DOHH2 (cell line): ENCODE data around the gene PRKG2.

Experiments
- H3F3A ChIP-seq: fragments of 200-600 bp; sonication (generic), shearing (Covaris generic); 2 replicates; pipeline ENCODE4 v1.6.0; 2016; ENCODE audit warnings: antibody characterized with exemption, mild to moderate bottlenecking; ENCODE audit not compliant: control insufficient read depth, insufficient read depth
- H3K27ac ChIP-seq: fragments of 200-600 bp; sonication (generic); 2 replicates; pipeline ENCODE4 v1.5.1; 2014; ENCODE audit warnings: low read depth, mild to moderate bottlenecking, low read length, moderate library complexity
- H3K27me3 ChIP-seq: fragments of 200-600 bp; sonication (generic); 2 replicates; pipeline ENCODE4 v1.6.1; 2014; ENCODE audit warnings: mild to moderate bottlenecking, low read length, mixed read lengths; ENCODE audit not compliant: control insufficient read depth
- H3K36me3 ChIP-seq: fragments of 200-600 bp; sonication (generic); 2 replicates; pipeline ENCODE4 v1.6.1; 2014; ENCODE audit warnings: mild to moderate bottlenecking, low read length, moderate library complexity, mixed read lengths; ENCODE audit not compliant: control insufficient read depth
- H3K4me1 ChIP-seq: fragments of 200-600 bp; sonication (generic); 2 replicates; pipeline ENCODE4 v1.6.1; 2014; ENCODE audit warnings: mild to moderate bottlenecking, low read length, mixed read lengths; ENCODE audit not compliant: control insufficient read depth
- H3K4me2 ChIP-seq: fragments of 200-600 bp; sonication (generic); 2 replicates; pipeline ENCODE4 v1.6.0; 2014; ENCODE audit warnings: mild to moderate bottlenecking, low read length, moderate library complexity
- H3K4me3 ChIP-seq: fragments of 200-600 bp; sonication (generic); 2 replicates; pipeline ENCODE4 v1.5.1; 2014; ENCODE audit warnings: mild to moderate bottlenecking, low read length, mixed read lengths
- H3K79me2 ChIP-seq: fragments of 200-600 bp; sonication (generic); 2 replicates; pipeline ENCODE4 v1.6.1; 2014; ENCODE audit warnings: mild to moderate bottlenecking, low read length, mixed read lengths; ENCODE audit not compliant: control insufficient read depth
- H3K9me2 ChIP-seq: fragments of 200-600 bp; sonication (generic); replicated peaks from 2 replicates; pipeline ENCODE4 v1.6.1; 2014; ENCODE audit warnings: mild to moderate bottlenecking, low read length, mixed read lengths; ENCODE audit not compliant: control insufficient read depth
- H3K9me3 ChIP-seq: fragments of 200-600 bp; sonication (generic); 2 replicates; pipeline ENCODE4 v1.6.1; 2014; ENCODE audit warnings: antibody characterized with exemption, low read length, mixed read lengths; ENCODE audit not compliant: control insufficient read depth, insufficient read depth
- H4K20me1 ChIP-seq: fragments of 200-600 bp; sonication (generic); 2 replicates; pipeline ENCODE4 v1.6.0; 2014; ENCODE audit warnings: low read depth, mild to moderate bottlenecking, antibody characterized with exemption, low read length, moderate library complexity; ENCODE audit not compliant: control insufficient read depth, insufficient read depth
- EZH2phosphoT487 ChIP-seq: fragments of 200-600 bp; sonication (generic); IDR thresholded peaks from 2 replicates; pipeline ENCODE4 v1.6.1; 2017; ENCODE audit warnings: borderline replicate concordance, mild to moderate bottlenecking, antibody characterized with exemption, low read length, moderate library complexity, mixed read lengths
- TF ChIP-seq, protein P1 (sequence below): fragments of 200-600 bp; sonication (generic); IDR thresholded peaks from one replicate; pipeline ENCODE4 v1.5.1; 2014; ENCODE audit warnings: antibody characterized with exemption, mild to moderate bottlenecking, low read depth, low read length; ENCODE audit not compliant: poor library complexity, severe bottlenecking

The PRKG2 gene

GRCh38 chr4:81136161-81136905 lies 78.7 kb downstream of the PRKG2 start:
- Histone ChIP-seq H3K9me2 (no peaks in the 10 kb centered on the region; the same call in 1 of the 2 replicates), H3K27me3 (no peaks in the 10 kb centered on the region), H3K4me3 (no peak overlapping the region), H3K27ac (no peak overlapping the region), H3K9me3 (no peaks in the 10 kb centered on the region), H3F3A (no peaks in the 10 kb centered on the region), H4K20me1 (no peaks in the 10 kb centered on the region), H3K4me2 (no peak overlapping the region), H3K36me3 (no peaks in the 10 kb centered on the region), H3K79me2 (no peaks in the 10 kb centered on the region), H3K4me1 (0 out of 2 replicates have a peak, but pooled peaks cover 4% of the 10 kb centered on the region)
- TF ChIP-seq EZH2phosphoT487 = no peak

DNA sequence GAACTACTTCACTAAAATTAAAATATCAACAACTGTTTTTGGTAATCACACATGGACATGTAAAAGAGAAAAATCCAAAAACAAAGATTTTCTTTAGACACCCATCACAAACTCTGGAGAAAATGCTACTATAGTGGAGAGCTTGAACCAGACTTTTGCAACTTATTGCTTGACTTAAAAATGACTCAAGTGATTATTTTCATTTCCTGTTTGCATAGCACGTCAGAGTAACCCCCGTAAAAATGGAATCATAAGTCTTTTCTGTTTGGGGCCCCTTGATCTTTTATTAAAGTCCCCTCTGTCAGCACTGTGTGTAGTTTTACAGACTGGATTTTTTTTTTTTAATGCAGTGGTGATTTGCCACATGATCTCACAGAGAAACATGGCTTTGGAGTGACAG lies 79.5 kb downstream of the PRKG2 start:
- Histone ChIP-seq H3K4me1 (0 out of 2 replicates have a peak, but pooled peaks cover 4% of the 10 kb centered on the region), H3K27ac (no peak overlapping the region)

GRCh38 chr4:81131563-81131962 lies 83.5 kb downstream of the PRKG2 start:
- Histone ChIP-seq H3K27me3 (no peaks in the 10 kb centered on the region), H4K20me1 (no peaks in the 10 kb centered on the region), H3K4me1 (0 out of 2 replicates have a peak, but pooled peaks cover 4% of the 10 kb centered on the region), H3K4me2 (no peak overlapping the region), H3K9me3 (no peaks in the 10 kb centered on the region), H3K4me3 (no peak overlapping the region), H3K9me2 (no peaks in the 10 kb centered on the region), H3F3A (no peaks in the 10 kb centered on the region), H3K36me3 (no peaks in the 10 kb centered on the region), H3K79me2 (no peaks in the 10 kb centered on the region), H3K27ac (no peak overlapping the region)
- no peak for TF ChIP-seq EZH2phosphoT487
- TF ChIP-seq, protein P1, sequence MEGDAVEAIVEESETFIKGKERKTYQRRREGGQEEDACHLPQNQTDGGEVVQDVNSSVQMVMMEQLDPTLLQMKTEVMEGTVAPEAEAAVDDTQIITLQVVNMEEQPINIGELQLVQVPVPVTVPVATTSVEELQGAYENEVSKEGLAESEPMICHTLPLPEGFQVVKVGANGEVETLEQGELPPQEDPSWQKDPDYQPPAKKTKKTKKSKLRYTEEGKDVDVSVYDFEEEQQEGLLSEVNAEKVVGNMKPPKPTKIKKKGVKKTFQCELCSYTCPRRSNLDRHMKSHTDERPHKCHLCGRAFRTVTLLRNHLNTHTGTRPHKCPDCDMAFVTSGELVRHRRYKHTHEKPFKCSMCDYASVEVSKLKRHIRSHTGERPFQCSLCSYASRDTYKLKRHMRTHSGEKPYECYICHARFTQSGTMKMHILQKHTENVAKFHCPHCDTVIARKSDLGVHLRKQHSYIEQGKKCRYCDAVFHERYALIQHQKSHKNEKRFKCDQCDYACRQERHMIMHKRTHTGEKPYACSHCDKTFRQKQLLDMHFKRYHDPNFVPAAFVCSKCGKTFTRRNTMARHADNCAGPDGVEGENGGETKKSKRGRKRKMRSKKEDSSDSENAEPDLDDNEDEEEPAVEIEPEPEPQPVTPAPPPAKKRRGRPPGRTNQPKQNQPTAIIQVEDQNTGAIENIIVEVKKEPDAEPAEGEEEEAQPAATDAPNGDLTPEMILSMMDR = no peak

More for the DNA sequence above, 79.5 kb downstream of the PRKG2 start:
- Histone ChIP-seq H3K4me3 (no peak overlapping the region), H3K27me3 (no peaks in the 10 kb centered on the region), H3K9me2 (no peaks in the 10 kb centered on the region; the same call in 1 of the 2 replicates), H3K36me3 (no peaks in the 10 kb centered on the region), H4K20me1 (no peaks in the 10 kb centered on the region), H3F3A (no peaks in the 10 kb centered on the region), H3K4me2 (no peak overlapping the region), H3K79me2 (no peaks in the 10 kb centered on the region), H3K9me3 (no peaks in the 10 kb centered on the region)
- TF ChIP-seq EZH2phosphoT487 = no peak
- TF ChIP-seq, protein P1 = no peak

GRCh38 chr4:81131066-81131465 lies 84.0 kb downstream of the PRKG2 start:
- H3K4me1 ChIP-seq = 0 out of 2 replicates have a peak, but pooled peaks cover 4% of the 10 kb centered on the region
- H3K4me3 ChIP-seq = no peak overlapping the region
- no peaks in the 10 kb centered on the region for H3K79me2 ChIP-seq
- H3F3A ChIP-seq = no peaks in the 10 kb centered on the region
- no peaks in the 10 kb centered on the region for H4K20me1 ChIP-seq
- H3K9me3 ChIP-seq = no peaks in the 10 kb centered on the region
- no peaks in the 10 kb centered on the region for H3K27me3 ChIP-seq
- TF ChIP-seq EZH2phosphoT487 = no peak
- TF ChIP-seq, protein P1 = no peak
- H3K9me2 ChIP-seq = no peaks in the 10 kb centered on the region
- no peak overlapping the region for H3K4me2 ChIP-seq
- H3K27ac ChIP-seq = no peak overlapping the region
- H3K36me3 ChIP-seq = no peaks in the 10 kb centered on the region
